Measurements from ENCODE around the gene BCAS3.

BCAS3 gene

GRCh38 chr17:61164517-61164916 lies 486.9 kb downstream of the BCAS3 start:
- DNase-seq: no peak

GRCh38 chr17:61167075-61167474 lies 489.4 kb downstream of the BCAS3 start:
- no peak for DNase-seq

- DNase-seq: no peak
These were observed 490.9 kb downstream of the BCAS3 start for GRCh38 chr17:61168506-61168905.

- DNase-seq: no peak
These were observed 496.7 kb downstream of the BCAS3 start for GRCh38 chr17:61174310-61174709.

GRCh38 chr17:61175298-61176142 lies 497.9 kb downstream of the BCAS3 start:
- DNase-seq: no peak

- no peak for DNase-seq
These were observed 499.7 kb downstream of the BCAS3 start for GRCh38 chr17:61177351-61177750.

- DNase-seq: no peak
These were observed 500.6 kb downstream of the BCAS3 start for GRCh38 chr17:61178284-61178683.

GRCh38 chr17:61179380-61179806 lies 501.7 kb downstream of the BCAS3 start:
- no peak for DNase-seq

GRCh38 chr17:61183793-61184192 lies 506.1 kb downstream of the BCAS3 start:
- DNase-seq: no peak

GRCh38 chr17:61185385-61185784 lies 507.7 kb downstream of the BCAS3 start:
- DNase-seq: no peak

GRCh38 chr17:61187038-61187437 lies 509.4 kb downstream of the BCAS3 start:
- no peak for DNase-seq

GRCh38 chr17:61188081-61188480 lies 510.4 kb downstream of the BCAS3 start:
- no peak for DNase-seq

- no peak for DNase-seq
These were observed 512.3 kb downstream of the BCAS3 start for GRCh38 chr17:61189968-61190367.

- DNase-seq: no peak
These were observed 518.7 kb downstream of the BCAS3 start for GRCh38 chr17:61196302-61196704.

- no peak for DNase-seq
These were observed 519.1 kb downstream of the BCAS3 start for GRCh38 chr17:61196799-61197198.

- no peak for DNase-seq
These were observed 522.0 kb downstream of the BCAS3 start for GRCh38 chr17:61199431-61200338.

- no peak for DNase-seq
These were observed 522.7 kb downstream of the BCAS3 start for GRCh38 chr17:61200339-61200715.

GRCh38 chr17:61201211-61201610 lies 523.6 kb downstream of the BCAS3 start:
- no peak for DNase-seq

- DNase-seq: no peak
These were observed 524.9 kb downstream of the BCAS3 start for GRCh38 chr17:61202564-61202963.

GRCh38 chr17:61203671-61204131 lies 526.0 kb downstream of the BCAS3 start:
- no peak for DNase-seq

GRCh38 chr17:61204456-61204855 lies 526.8 kb downstream of the BCAS3 start:
- DNase-seq: no peak

GRCh38 chr17:61205401-61205800 lies 527.8 kb downstream of the BCAS3 start:
- no peak for DNase-seq

- DNase-seq: no peak
These were observed 528.3 kb downstream of the BCAS3 start for GRCh38 chr17:61205931-61206330.

GRCh38 chr17:61206922-61207321 lies 529.3 kb downstream of the BCAS3 start:
- no peak for DNase-seq

Data from activated CD4-positive, CD25-positive, alpha-beta regulatory T cell (primary cell).